OCI-LY7 (cell line): ENCODE data around the gene SIGLEC7. TPM values are rescaled to one million over a fixed set of nuclear protein-coding genes. Genes with fewer than 3 reads are reported as not detected.

Experiments used
- BruUV-seq: library from RNA; stranded (reverse); fragments of 400-500 nt; replicated peaks from 2 replicates; lab custom pipeline; 2021; lab: Mats Ljungman, UMichigan
- CTCF ChIA-PET: fragments of 300-600 bp; sonication (Branson Sonifier 250); formaldehyde crosslinking; loops from one replicate; lab custom pipeline; 2022; ENCODE audit warnings: antibody characterized with exemption; ENCODE audit not compliant: unreplicated experiment; lab: Charles Lee
- POLR2A ChIA-PET: fragments of 300-600 bp; sonication (Branson Sonifier 250); formaldehyde crosslinking; loops from one replicate; lab custom pipeline; 2022; ENCODE audit warnings: antibody characterized with exemption; lab: Charles Lee
- DNase-seq: peaks from one replicate; pipeline ENCODE4 v3.0.0-alpha.2; 2015; ENCODE audit warnings: low spot score
- H2AFZ ChIP-seq: fragments of 200-600 bp; sonication (generic), shearing (Covaris generic); 2 replicates; pipeline ENCODE4 v1.6.1; 2014; ENCODE audit warnings: mild to moderate bottlenecking, antibody characterized with exemption, low read length, moderate library complexity
- H3K27ac ChIP-seq: fragments of 200-600 bp; sonication (generic); 2 replicates; pipeline ENCODE4 v1.5.1; 2014; ENCODE audit warnings: mixed run types, low read depth, mild to moderate bottlenecking, moderate library complexity, low read length, inconsistent platforms; ENCODE audit not compliant: poor library complexity, severe bottlenecking
- H3K36me3 ChIP-seq: fragments of 200-600 bp; sonication (generic); 2 replicates; pipeline ENCODE4 v1.6.1; 2014; ENCODE audit warnings: mild to moderate bottlenecking, antibody characterized with exemption, low read length, moderate library complexity, mixed read lengths; ENCODE audit not compliant: insufficient read depth
- H3K4me1 ChIP-seq: fragments of 200-600 bp; sonication (generic); 2 replicates; pipeline ENCODE4 v1.5.1; 2014; ENCODE audit warnings: mild to moderate bottlenecking, low read length; ENCODE audit not compliant: insufficient read depth, poor library complexity, severe bottlenecking
- H3K4me2 ChIP-seq: fragments of 200-600 bp; sonication (generic); 2 replicates; pipeline ENCODE4 v1.6.1; 2014; ENCODE audit warnings: mild to moderate bottlenecking, low read length
- H3K4me3 ChIP-seq: fragments of 200-600 bp; sonication (generic); 2 replicates; pipeline ENCODE4 v1.5.1; 2014; ENCODE audit warnings: mild to moderate bottlenecking, low read depth, low read length; ENCODE audit not compliant: poor library complexity, severe bottlenecking
- H3K79me2 ChIP-seq: fragments of 200-600 bp; sonication (generic); 2 replicates; pipeline ENCODE4 v1.6.1; 2016; ENCODE audit warnings: low read depth, mild to moderate bottlenecking, low read length, moderate library complexity, mixed read lengths; ENCODE audit not compliant: insufficient read depth
- H3K9me2 ChIP-seq: fragments of 200-600 bp; sonication (generic); 2 replicates; pipeline ENCODE4 v1.6.1; 2016; ENCODE audit warnings: mild to moderate bottlenecking, low read length, mixed read lengths; ENCODE audit not compliant: insufficient read depth
- H3K9me3 ChIP-seq: fragments of 200-600 bp; sonication (generic); 2 replicates; pipeline ENCODE4 v1.6.1; 2014; ENCODE audit warnings: mild to moderate bottlenecking, mixed run types, low read length, mixed read lengths
- H4K20me1 ChIP-seq: fragments of 200-600 bp; sonication (generic); 2 replicates; pipeline ENCODE4 v1.6.1; 2014; ENCODE audit warnings: mild to moderate bottlenecking, antibody characterized with exemption, low read length, moderate library complexity, mixed read lengths; ENCODE audit not compliant: insufficient read depth
- CTCF ChIP-seq: fragments of 200-600 bp; sonication (generic); conservative IDR thresholded peaks from 2 replicates; pipeline ENCODE4 v1.5.1; 2014; ENCODE audit warnings: mild to moderate bottlenecking, antibody characterized with exemption, low read length, moderate library complexity, mixed read lengths
- EZH2phosphoT487 ChIP-seq: fragments of 200-600 bp; sonication (generic); IDR thresholded peaks from 2 replicates; pipeline ENCODE4 v1.6.1; 2018; ENCODE audit warnings: low read depth, borderline replicate concordance, mild to moderate bottlenecking, mixed run types, antibody characterized with exemption, low read length, moderate library complexity, mixed read lengths
- intact Hi-C: fragments of 100-400 bp; cut with micrococcal nuclease; formaldehyde crosslinking; loops from one replicate; pipeline ENCODE4 v1.10.0; 2022; ENCODE audit not compliant: unreplicated experiment
- total RNA-seq, 2 experiments: library from RNA; depleted of rRNA in 1 of 2; stranded (reverse); fragments of >200 nt in 1 of 2; shearing (Covaris generic) in 1 of 2; gene quantifications; 2 replicates each; pipeline ENCODE4 v1.2.3, GENCODE V29; 2014 to 2022

SIGLEC7 gene
- total RNA-seq, 2 experiments from 2014 or later, result not detected

GRCh38 chr19:51094696-51095279 is 47.3 kb upstream of the SIGLEC7 start:
- Histone ChIP-seq H3K9me3 (no peaks in the 10 kb centered on the region), H3K36me3 (peaks cover 19% of the 10 kb centered on the region), H3K79me2 (no peaks in the 10 kb centered on the region), H3K4me1 (no peaks in the 10 kb centered on the region), H2AFZ (no peak overlapping the region), H3K4me2 (no peak overlapping the region), H3K4me3 (no peak overlapping the region), H3K27ac (no peak overlapping the region), H3K9me2 (no peaks in the 10 kb centered on the region), H4K20me1 (no peaks in the 10 kb centered on the region)
- CTCF ChIA-PET, result no interaction called here
- TF ChIP-seq CTCF (peak; percentile 84), EZH2phosphoT487 (no peak)
- DNase-seq, result peak; percentile 52
- intact Hi-C loops, result no loop called here
- POLR2A ChIA-PET, result interaction anchor here (0.5 to 0.7 kb wide), 2 partner anchors 34 to 100 kb away, joined by 3 read pairs; no protein-coding TSS in a partner anchor
- BruUV-seq, result no TSS peak

- no peaks in the 10 kb centered on the region for H3K9me2 ChIP-seq
- TF ChIP-seq EZH2phosphoT487 (no peak), CTCF (no peak; the same call in 1 of the 2 replicates)
- TSS peak; percentile 64 for BruUV-seq
- H4K20me1 ChIP-seq, result no peaks in the 10 kb centered on the region
- ChIA-PET POLR2A (no interaction called here), CTCF (interaction anchor here (0.6 kb wide), 1 partner anchor 1330 kb away, joined by 4 read pairs; the partner anchor contains the start of gene AP2A1)
- no peaks in the 10 kb centered on the region for H3K9me3 ChIP-seq
- no peak overlapping the region for H2AFZ ChIP-seq
- H3K36me3 ChIP-seq, result peaks cover 19% of the 10 kb centered on the region
- H3K4me1 ChIP-seq, result no peaks in the 10 kb centered on the region
- H3K79me2 ChIP-seq, result no peaks in the 10 kb centered on the region
- no peak overlapping the region for H3K27ac ChIP-seq
- H3K4me2 ChIP-seq, result no peak overlapping the region
- H3K4me3 ChIP-seq, result no peak overlapping the region
- no peak for DNase-seq
- intact Hi-C loops, result no loop called here
Observed at GRCh38 chr19:51096473-51097165, 45.5 kb upstream of the SIGLEC7 start.
